ENCODE data around the gene AGAP1.

AGAP1 gene

DNA sequence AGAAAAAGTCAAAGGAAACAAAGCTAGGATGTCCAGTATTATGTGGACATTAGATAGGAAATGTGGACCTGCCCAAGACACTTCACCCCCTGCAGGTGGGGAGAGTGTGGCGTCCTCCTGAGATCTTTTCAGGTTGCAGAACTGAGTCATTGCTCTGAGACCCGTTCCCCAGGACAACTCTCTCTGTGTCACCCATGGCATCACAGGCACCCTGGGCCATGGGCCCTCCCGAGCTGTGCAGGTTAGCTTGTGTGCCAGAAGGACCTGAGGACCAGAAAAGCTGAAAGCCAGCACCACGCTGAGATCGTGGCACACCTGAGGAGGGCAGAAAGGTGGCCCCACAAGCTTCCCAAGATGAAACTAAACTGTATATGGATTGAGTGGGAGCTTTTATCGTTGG is 229.5 kb downstream of the AGAP1 start:
- no peak for DNase-seq

- no peak for DNase-seq
Observed at GRCh38 chr2:235723811-235724465, 230.1 kb downstream of the AGAP1 start.

DNA sequence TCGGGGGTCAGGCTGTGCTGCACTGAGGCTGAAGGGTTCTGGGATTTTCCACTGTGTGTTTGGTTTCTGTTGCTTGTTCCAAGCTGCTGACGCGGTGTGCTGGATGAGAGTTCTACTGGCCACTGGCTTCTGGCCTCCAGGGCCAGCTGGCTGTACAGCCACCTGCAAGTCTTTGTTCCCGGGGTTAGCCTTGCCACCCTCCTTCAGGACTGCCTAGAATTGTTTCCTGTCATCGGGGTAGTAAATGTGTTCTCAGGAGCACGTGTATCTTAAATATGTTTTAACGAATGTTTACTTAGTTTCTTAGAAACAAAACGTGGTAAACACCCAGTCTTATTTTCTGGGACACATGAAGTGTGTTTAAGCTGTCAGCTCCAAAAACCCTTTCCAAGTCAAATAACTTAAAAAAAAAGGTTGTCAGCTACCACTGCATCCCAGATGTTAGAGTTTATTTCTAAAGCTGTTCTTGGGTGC is 231.2 kb downstream of the AGAP1 start:
- no peak for DNase-seq

- DNase-seq, result no peak
Observed at GRCh38 chr2:235725841-235726240, 232.0 kb downstream of the AGAP1 start.

- DNase-seq, result no peak
Observed at GRCh38 chr2:235726554-235726953, 232.7 kb downstream of the AGAP1 start.

DNA sequence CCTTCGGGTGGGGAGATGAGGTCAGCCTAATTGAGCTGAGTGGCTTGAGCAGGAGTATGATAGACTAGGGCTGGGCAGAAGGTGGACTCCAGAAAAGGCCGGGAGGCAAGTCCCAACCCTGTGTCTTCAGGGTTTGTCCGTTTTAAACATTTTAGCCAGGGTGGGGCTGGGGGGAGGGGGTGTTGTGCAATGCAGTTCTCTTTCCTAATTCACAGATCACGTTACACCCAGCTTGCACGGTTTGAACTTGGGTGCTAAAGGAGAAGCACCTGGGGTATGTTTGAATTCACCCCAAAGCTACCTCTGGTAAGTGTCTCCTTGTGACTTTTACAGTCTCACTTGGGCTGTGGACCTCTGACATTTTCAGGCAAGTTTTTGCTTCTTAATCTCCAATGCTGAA is 233.3 kb downstream of the AGAP1 start:
- DNase-seq, result no peak

DNA sequence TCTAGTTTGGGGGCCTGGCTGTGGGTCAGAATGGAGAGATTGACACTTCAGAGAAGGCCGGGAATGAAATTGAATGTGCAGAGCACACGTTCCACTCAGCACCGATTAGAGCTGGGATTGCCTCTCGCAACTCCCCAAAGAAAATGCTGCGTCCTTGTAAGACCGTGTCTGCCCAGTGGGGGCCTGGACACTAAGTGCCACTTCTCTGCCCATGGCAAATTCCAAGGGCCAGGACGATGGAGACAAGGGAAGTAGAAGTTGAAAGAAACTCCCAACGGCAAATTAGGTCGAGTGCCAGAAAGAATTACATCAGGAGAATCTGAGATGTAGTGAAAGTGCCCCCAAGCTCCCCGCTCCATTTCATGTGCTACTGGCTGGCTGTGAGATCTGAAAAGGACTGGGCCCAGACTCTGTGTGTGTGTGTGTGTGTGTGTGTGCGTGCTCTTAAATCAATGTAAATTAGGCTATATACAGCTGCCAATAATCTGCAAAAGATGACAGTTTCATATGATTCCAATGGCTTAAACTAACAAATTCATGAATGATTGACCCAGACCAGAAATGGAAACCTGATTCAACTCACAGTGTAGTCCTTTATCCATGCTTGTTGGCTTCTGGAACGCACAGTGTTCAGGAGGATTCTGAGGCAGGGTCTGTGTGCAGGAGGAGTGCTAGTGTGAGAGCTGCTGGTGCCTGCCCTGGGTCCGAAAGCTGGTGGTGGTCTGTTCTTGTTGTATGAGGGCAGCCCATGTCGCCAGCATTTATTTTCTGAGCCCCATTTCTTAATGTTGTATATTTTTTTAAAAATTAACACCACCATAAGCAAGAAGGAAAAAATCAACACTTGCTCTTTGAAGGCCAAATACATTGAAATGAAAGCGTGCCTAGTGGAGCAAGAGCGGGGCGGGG is 234.3 kb downstream of the AGAP1 start:
- DNase-seq, result no peak

DNA sequence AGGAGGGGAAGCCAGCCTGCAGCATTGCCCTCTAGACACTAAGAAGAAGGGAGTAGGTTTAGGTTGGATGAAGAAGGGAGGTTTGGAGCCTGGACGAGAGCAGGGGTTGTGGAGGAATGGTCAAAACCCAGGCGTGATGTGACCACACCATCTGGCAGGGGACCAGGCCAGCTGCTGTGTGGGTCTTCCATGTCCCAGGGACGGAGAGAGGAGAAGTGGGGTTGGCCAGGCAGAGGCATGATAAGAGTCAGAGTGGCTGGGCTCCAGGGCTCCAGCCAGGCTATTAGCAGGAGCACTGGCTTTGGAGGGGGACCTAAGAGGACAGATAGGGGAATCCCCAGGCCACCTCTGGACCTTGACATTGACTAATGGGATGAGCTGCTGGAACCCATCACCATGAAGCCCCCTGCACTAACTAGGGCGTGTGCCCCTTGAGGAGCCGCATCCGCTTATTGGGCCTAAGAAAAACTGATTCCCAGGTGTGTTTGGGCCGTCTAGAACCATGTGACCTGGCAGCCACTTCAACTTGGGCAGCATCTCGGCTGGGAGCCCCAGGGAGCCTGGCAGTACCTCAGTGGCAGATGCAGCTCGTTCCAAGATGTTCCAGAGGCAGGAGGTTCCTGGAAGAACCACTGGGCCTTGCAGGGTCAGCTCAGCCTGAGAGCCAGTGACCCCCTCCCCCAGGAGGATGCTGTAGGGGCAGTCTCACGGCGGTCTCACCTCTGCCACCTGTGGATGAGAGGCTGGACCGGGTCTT is 235.1 kb downstream of the AGAP1 start:
- DNase-seq, result no peak

- DNase-seq, result no peak
Observed at GRCh38 chr2:235729557-235729947, 235.7 kb downstream of the AGAP1 start.

DNA sequence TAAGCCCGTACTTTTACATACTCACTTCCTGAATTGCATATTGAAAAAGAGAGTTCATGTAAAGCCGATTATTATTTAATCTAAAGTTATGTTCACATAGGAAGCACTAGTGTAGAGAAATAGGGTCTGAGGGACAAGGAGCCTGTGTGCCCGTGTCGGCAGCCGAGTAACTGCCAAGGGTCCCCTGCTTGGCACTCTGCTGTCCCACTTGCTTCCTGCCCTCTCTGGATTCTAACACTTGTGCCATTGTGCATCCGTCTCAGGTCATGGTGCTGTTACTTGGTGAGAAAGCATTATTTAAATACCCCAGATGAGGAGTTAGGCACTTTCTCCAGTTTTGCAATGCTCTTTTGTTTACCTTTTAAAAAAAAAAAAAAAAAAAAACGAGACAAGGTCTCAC is 236.3 kb downstream of the AGAP1 start:
- no peak for DNase-seq

GRCh38 chr2:235733761-235734160 is 239.9 kb downstream of the AGAP1 start:
- no peak for DNase-seq

DNA sequence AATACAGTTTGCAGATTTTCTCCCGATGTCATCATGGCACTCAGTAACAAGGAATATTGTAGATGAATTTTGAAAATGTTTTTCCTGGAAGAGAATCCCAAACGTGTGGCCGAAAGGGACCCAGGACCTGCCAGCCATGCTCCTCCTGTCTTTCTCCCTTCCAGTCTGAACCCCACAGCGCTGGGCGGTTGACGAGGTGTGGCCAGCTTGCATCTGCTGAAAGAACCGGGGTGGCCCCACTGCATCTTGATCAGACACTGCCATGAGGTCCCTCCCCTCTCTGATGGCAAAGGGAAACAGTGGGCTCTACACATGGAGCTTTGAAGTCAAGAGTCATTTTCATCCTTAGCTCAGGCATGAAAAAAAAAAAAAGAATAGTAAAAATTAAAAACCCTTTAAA is 240.3 kb downstream of the AGAP1 start:
- no peak for DNase-seq

- no peak for DNase-seq
Observed at GRCh38 chr2:235734688-235735231, 240.9 kb downstream of the AGAP1 start.

- DNase-seq, result no peak
Observed at GRCh38 chr2:235737396-235737795, 243.6 kb downstream of the AGAP1 start.

GRCh38 chr2:235737840-235738239 is 244.0 kb downstream of the AGAP1 start:
- no peak for DNase-seq

DNA sequence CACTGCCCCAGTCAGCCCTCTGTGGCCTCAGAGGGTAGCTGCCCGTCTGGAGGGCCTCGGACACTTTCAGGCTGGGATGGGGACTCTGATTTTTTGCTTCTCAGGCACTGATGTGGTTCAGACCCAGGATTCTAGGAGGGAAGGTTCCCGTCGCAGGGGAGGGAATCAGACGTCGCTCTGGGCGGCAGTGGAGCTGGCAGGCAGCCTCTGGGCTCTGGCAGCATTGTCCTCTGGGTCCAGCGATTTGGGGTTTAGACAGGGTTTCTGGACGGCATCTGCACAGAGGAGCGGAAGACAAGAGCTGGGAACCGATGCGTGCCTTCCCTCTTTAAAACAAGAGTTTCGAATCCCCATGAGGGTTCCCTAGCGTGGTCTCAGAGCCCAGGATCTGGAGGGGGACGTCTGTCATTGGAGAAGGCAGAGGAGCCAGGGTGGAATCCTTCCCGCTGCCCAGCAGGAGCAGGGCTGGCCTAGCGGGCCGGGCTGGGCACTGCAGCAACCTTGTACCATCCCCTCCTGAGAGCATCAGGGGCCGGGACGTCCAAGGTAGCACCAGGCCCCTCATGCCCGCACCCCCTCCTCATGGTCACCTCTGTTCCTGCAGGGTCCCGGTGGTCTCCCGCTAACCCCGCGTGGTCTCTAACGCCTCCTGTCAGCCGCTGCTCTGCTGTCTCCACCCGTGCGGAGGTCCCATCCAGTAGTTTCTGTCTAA is 246.0 kb downstream of the AGAP1 start:
- DNase-seq, result no peak

DNA sequence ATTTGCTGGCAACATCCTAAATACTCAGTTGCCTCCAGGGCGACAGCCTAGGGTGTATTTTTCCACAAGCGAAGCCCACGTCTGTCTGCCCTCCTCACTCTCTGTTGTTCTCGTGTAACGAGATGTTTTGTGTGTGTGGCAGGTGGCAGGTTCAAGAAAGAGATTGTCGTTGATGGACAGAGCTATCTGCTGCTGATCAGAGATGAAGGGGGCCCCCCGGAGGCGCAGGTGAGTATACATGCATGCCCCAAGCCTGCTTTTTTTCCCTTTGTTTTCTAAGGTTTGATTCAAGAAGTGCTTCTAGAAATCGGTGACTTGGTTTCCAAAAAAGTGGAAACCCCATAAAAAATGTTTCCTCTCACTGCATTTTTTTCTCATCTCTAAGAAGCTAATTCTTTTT is 247.0 kb downstream of the AGAP1 start:
- no peak for DNase-seq

DNA sequence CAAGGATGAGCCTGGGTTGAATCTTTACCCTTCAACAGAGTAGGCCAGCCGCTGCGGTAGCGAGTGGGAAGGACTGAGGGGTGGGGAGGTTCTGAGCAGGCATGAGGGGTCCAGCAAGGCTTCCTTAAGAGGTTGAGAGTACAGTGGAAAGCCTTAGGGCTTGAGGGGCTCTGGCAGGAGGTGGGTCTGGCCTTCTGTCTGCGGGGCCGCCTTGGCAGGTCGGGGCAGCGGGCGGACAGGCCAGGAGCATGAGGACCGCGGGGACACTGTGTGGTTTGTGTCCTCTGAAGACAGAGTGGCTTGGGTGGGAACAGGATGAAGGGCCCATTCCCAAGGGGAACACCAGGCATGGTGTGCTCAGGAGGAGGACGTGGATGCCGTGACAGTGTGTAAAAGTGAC is 250.3 kb downstream of the AGAP1 start:
- DNase-seq, result no peak

- no peak for DNase-seq
Observed at GRCh38 chr2:235745597-235745996, 251.8 kb downstream of the AGAP1 start.

DNA sequence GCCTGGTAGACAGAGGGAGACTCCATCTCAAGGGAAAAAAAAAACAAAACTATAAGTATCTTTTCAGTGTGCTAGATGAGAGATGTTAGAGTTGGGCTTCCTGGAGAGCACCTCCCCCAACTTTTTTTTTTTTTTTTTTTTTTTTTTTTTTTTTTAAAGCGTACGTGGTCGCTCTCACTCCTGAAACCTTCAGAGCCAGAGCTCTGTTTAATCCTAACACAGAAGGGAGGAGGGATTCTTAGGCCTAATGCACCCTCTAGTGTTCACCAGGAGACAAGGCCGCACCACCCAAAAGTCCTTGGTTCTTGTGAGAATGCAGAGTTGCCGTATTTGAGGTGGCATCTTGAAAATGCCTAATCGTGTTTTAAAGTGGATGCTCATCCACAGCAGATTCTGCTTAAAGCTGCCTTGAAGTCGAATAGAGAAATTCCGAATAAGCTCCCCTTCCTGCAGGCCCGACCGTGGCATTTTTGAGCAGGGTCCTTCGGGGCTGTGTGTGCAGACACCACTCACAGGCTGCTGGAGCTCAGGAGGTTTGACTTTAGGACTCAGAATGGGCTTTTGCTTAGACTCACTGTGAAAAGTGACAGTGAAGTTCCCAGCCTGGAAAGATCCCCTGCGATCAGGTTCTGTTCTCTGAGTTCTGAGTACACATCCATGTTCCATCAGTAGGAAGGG is 252.6 kb downstream of the AGAP1 start:
- DNase-seq, result peak; percentile 32

DNA sequence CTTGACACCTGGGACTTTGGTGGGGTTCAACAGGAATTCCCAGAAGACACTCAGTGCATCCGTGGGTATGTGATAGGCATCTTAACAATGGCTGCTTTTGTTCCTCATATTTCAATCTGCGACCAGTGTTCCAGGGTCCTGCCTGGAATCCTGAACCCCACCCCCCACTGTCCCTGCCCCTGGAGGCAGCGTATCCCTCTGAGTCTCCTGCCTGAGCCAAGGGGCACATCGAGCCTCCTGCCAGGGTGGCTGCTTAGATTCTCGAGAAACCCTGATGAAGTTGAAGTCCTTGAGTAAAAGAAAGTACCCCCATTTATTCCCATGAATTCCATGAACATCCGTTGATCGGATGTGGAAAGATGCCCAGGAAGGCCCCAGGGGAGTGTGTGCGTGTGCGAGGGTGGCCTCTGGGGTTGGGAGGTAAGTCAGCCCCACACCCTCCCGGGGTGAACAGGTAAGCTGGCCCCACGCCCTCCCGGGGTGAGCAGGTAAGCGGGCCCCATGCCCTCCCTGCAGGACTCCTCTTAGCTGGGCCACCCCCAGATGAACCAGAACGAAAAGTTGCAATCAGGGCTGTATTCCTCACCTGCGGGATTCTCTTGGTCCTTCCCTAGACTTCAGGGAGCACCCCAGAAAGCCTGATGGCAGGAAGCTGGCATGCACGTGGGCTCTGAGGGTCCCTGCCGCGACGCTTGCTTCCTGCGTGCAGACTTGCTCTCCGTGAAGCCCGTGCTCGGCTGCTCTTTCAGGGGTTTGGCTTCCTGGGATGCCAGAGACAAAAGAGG is 253.3 kb downstream of the AGAP1 start:
- no peak for DNase-seq

All from activated CD4-positive, alpha-beta T cell treated with anti-CD3 and anti-CD28 coated beads, Interleukin-2, amount 50 U/mL, for 1 hour (primary cell).